Endothelial cell of umbilical vein (primary cell): ENCODE measurements around the gene CBX5. TPM values are rescaled to one million over a fixed set of nuclear protein-coding genes. Genes with fewer than 3 reads are reported as not detected.

Experiments used
- BruUV-seq: library from RNA; stranded (reverse); fragments of 400-500 nt; replicated peaks from 2 replicates; lab custom pipeline; 2021; lab: Mats Ljungman, UMichigan
- CTCF ChIA-PET: fragments of 300-600, 350-600 bp; sonication (Branson Sonifier 250); formaldehyde crosslinking; loops from one replicate; lab custom pipeline; 2021; ENCODE audit warnings: antibody characterized with exemption, inconsistent platforms; lab: Charles Lee
- POLR2A ChIA-PET: fragments of 300-600, 350-600 bp; sonication (Branson Sonifier 250); formaldehyde crosslinking; loops from one replicate; lab custom pipeline; 2021; ENCODE audit warnings: antibody characterized with exemption, inconsistent platforms; lab: Charles Lee
- DNase-seq: peaks from one replicate; pipeline ENCODE4 v3.0.0-alpha.2; 2011; ENCODE audit warnings: low read depth, low spot score
- FAIRE-seq: peaks from 2 replicates; lab custom pipeline; 2011; peaks lifted over from hg19 to GRCh38; lab: Jason Lieb, UNC
- H2AFZ ChIP-seq: 2 replicates; pipeline ENCODE4 v1.6.0; 2012; ENCODE audit warnings: low read depth, low read length, control low read depth, inconsistent platforms
- H3K27ac ChIP-seq: 2 replicates; pipeline ENCODE4 v1.5.1; 2011; ENCODE audit warnings: low read depth, mild to moderate bottlenecking, control low read depth, low read length, moderate library complexity; ENCODE audit not compliant: insufficient read depth
- H3K27me3 ChIP-seq, 2 experiments: 2 replicates each; pipeline versions ENCODE4 v1.6.0 to v1.6.1; 2011; ENCODE audit warnings: low read length in 2 of 2, mixed read lengths in 1 of 2; ENCODE audit not compliant: control insufficient read depth in 2 of 2, insufficient read depth in 2 of 2
- H3K36me3 ChIP-seq, 2 experiments: 2 replicates in 1 of 2; 3 replicates in 1 of 2; pipeline ENCODE4 v1.5.1; 2011; ENCODE audit warnings: low read length in 2 of 2, mild to moderate bottlenecking in 1 of 2, moderate library complexity in 1 of 2; ENCODE audit not compliant: control insufficient read depth in 2 of 2, insufficient read depth in 2 of 2; ENCODE audit errors: extremely low read depth in 1 of 2
- H3K4me1 ChIP-seq: 3 replicates; pipeline ENCODE4 v1.5.1; 2011; ENCODE audit warnings: mild to moderate bottlenecking, low read length; ENCODE audit not compliant: control insufficient read depth, insufficient read depth; ENCODE audit errors: extremely low read depth
- H3K4me2 ChIP-seq: 2 replicates; pipeline ENCODE4 v1.6.1; 2011; ENCODE audit warnings: low read length, control low read depth, mixed read lengths; ENCODE audit not compliant: insufficient read depth
- H3K4me3 ChIP-seq, 3 experiments: fragments of 200-600 bp in 1 of 3; sonication (generic), shearing (Covaris generic) in 1 of 3; replicated peaks in 1 of 3; 2 replicates each; pipeline ENCODE4 v1.5.1; 2011 to 2016; ENCODE audit warnings: control low read depth in 3 of 3, low read length in 3 of 3, mild to moderate bottlenecking in 2 of 3, inconsistent platforms in 1 of 3, low read depth in 1 of 3, moderate library complexity in 1 of 3; ENCODE audit not compliant: insufficient read depth in 1 of 3
- H3K79me2 ChIP-seq: 2 replicates; pipeline ENCODE4 v1.6.0; 2012; ENCODE audit warnings: low read length, inconsistent platforms; ENCODE audit not compliant: control insufficient read depth, insufficient read depth
- H3K9ac ChIP-seq: replicated peaks from 2 replicates; pipeline ENCODE3; 2011; ENCODE audit warnings: low read length, control low read depth; ENCODE audit not compliant: insufficient read depth; ENCODE audit errors: extremely low read depth
- H3K9me1 ChIP-seq: replicated peaks from 3 replicates; pipeline ENCODE4 v1.6.0; 2011; ENCODE audit warnings: mild to moderate bottlenecking, low read length; ENCODE audit not compliant: control insufficient read depth, insufficient read depth; ENCODE audit errors: extremely low read depth
- H3K9me3 ChIP-seq: replicated peaks from 2 replicates; pipeline ENCODE4 v1.5.1; 2012; ENCODE audit warnings: low read length, inconsistent platforms; ENCODE audit not compliant: control insufficient read depth, insufficient read depth
- H4K20me1 ChIP-seq: replicated peaks from 2 replicates; pipeline ENCODE3; 2011; ENCODE audit warnings: mild to moderate bottlenecking, low read length; ENCODE audit not compliant: control insufficient read depth, insufficient read depth; ENCODE audit errors: extremely low read depth
- CTCF ChIP-seq, 2 donors: IDR thresholded peaks; 1 replicate in 1 of 2; 2 replicates in 1 of 2; pipeline ENCODE4 v1.5.1; 2011; ENCODE audit warnings: low read length in 2 of 2, mild to moderate bottlenecking in 2 of 2, moderate library complexity in 2 of 2, control low read depth in 1 of 2, inconsistent platforms in 1 of 2, low read depth in 1 of 2; ENCODE audit not compliant: insufficient read depth in 1 of 2; ENCODE audit errors: extremely low read depth in 1 of 2
- EZH2 ChIP-seq: IDR thresholded peaks from 2 replicates; pipeline ENCODE4 v1.6.1; 2012; ENCODE audit warnings: borderline replicate concordance, low read depth, mild to moderate bottlenecking, moderate library complexity, low read length, inconsistent platforms; ENCODE audit not compliant: severe bottlenecking
- FOS ChIP-seq: IDR thresholded peaks from 2 replicates; pipeline ENCODE4 v1.6.1; 2011; ENCODE audit warnings: mild to moderate bottlenecking, low read length, moderate library complexity, borderline replicate concordance; ENCODE audit not compliant: insufficient read depth
- GATA2 ChIP-seq: IDR thresholded peaks from 2 replicates; pipeline ENCODE4 v1.7.0; 2011; ENCODE audit warnings: low read depth, mild to moderate bottlenecking, moderate library complexity, mixed read lengths, low read length; ENCODE audit not compliant: insufficient read length, insufficient read depth
- JUN ChIP-seq: IDR thresholded peaks from 2 replicates; pipeline ENCODE4 v1.6.1; 2011; ENCODE audit warnings: borderline replicate concordance, low read depth; ENCODE audit not compliant: insufficient read length, insufficient read depth
- MAX ChIP-seq: IDR thresholded peaks from 2 replicates; pipeline ENCODE4 v1.6.1; 2011; ENCODE audit not compliant: insufficient read depth, insufficient read length
- MYC ChIP-seq: IDR thresholded peaks from one replicate; pipeline ENCODE4 v1.6.1; 2011; ENCODE audit warnings: mild to moderate bottlenecking, low read depth, low read length
- POLR2A ChIP-seq: IDR thresholded peaks from 2 replicates; pipeline ENCODE4 v1.6.1; 2012; ENCODE audit warnings: low read depth, mild to moderate bottlenecking, control low read depth, low read length
- POLR2AphosphoS5 ChIP-seq: IDR thresholded peaks from 2 replicates; pipeline ENCODE4 v1.6.1; 2012; ENCODE audit warnings: low read depth, mild to moderate bottlenecking, control low read depth, low read length, moderate library complexity; ENCODE audit not compliant: insufficient read depth
- dilution Hi-C: fragments of 300-500 bp; cut with MboI; formaldehyde crosslinking; loops from one replicate; pipeline ENCODE4 v1.15.0; 2019; ENCODE audit warnings: low sequenced_read_pairs; ENCODE audit not compliant: extremely low pct_ligation_motif_present
- intact Hi-C: fragments of 100-400 bp; cut with micrococcal nuclease; formaldehyde crosslinking; loops from one replicate; pipeline ENCODE4 v1.10.0; 2022
- polyA plus RNA-seq, 4 experiments: library from polyadenylated mRNA; depleted of rRNA in 3 of 4; stranded (reverse) in 3 of 4; unstranded in 1 of 4; fragments of >200 nt; gene quantifications; 2 replicates each; pipeline versions ENCODE4 v1.2.1 to v1.2.3, GENCODE V29; 2011 to 2012; ENCODE audit warnings: missing spikeins in 1 of 4
- total RNA-seq: library from RNA; stranded (reverse); gene quantifications from 2 replicates; pipeline ENCODE4 v1.2.3, GENCODE V29; 2021

CBX5 gene
- total and polyA plus RNA-seq, 2 donors (not counting 3 experiments of a cell fraction or from before 2014, with no cell fraction given), result 22.8 to 111 TPM

GRCh38 chr12:54261815-54262402 is 18.0 kb downstream of the CBX5 start:
- CTCF ChIA-PET, result interaction anchor here (1.0 to 4.0 kb wide), 4 partner anchors 10 to 63 kb away, joined by 3 to 41 read pairs (median 6); partner anchors contain the start of gene COPZ1
- no peak for FAIRE-seq
- no peak for DNase-seq

More at GRCh38 chr12:54261815-54262402, 18.0 kb downstream of the CBX5 start:
- Histone ChIP-seq H3K79me2 (peaks cover 32% of the 10 kb centered on the region), H4K20me1 (no peaks in the 10 kb centered on the region), H3K9me3 (no peaks in the 10 kb centered on the region), H3K27me3 (no peaks in the 10 kb centered on the region), H3K9me1 (no peaks in the 10 kb centered on the region), H3K4me3 (no peak overlapping the region), H2AFZ (no peak overlapping the region), H3K9ac (no peak overlapping the region), H3K36me3 (peaks cover 3 to 4% of the 10 kb centered on the region in 2 experiments), H3K4me1 (peaks cover 40% of the 10 kb centered on the region), H3K4me2 (peak overlapping the region; percentile 34), H3K27ac (peak overlapping the region; percentile 1)
- no TSS peak for BruUV-seq
- intact Hi-C loops (no loop called here), dilution Hi-C loops (no loop called here)
- TF ChIP-seq CTCF (IDR thresholded peaks at IDR 0.05; ENCODE audit: extremely low read depth in 1 of 2, insufficient read depth in 1 of 2, low read depth in 1 of 2, low read length in 2 of 2) (no peak), FOS (no peak), POLR2A (no peak), EZH2 (no peak), MAX (no peak), GATA2 (no peak), MYC (no peak), JUN (no peak), POLR2AphosphoS5 (no peak)
- POLR2A ChIA-PET, result interaction anchor here (6.6 kb wide), 1 partner anchor 19 kb away, joined by 29 read pairs; the partner anchor contains the start of genes CBX5 and HNRNPA1
